GM21786 (cell line): ENCODE measurements around the gene RNGTT.
"Not testable (repeated sequence)": the region's sequence is repeated elsewhere in the genome, so short reads cannot be mapped to it uniquely, and the experiment has no call there.

Experiments used
- ATAC-seq: cut with Tn5 transposase; IDR thresholded peaks from one replicate; pipeline ENCODE4 v1.9.1; 2021; ENCODE audit not compliant: unreplicated experiment

The RNGTT gene

DNA sequence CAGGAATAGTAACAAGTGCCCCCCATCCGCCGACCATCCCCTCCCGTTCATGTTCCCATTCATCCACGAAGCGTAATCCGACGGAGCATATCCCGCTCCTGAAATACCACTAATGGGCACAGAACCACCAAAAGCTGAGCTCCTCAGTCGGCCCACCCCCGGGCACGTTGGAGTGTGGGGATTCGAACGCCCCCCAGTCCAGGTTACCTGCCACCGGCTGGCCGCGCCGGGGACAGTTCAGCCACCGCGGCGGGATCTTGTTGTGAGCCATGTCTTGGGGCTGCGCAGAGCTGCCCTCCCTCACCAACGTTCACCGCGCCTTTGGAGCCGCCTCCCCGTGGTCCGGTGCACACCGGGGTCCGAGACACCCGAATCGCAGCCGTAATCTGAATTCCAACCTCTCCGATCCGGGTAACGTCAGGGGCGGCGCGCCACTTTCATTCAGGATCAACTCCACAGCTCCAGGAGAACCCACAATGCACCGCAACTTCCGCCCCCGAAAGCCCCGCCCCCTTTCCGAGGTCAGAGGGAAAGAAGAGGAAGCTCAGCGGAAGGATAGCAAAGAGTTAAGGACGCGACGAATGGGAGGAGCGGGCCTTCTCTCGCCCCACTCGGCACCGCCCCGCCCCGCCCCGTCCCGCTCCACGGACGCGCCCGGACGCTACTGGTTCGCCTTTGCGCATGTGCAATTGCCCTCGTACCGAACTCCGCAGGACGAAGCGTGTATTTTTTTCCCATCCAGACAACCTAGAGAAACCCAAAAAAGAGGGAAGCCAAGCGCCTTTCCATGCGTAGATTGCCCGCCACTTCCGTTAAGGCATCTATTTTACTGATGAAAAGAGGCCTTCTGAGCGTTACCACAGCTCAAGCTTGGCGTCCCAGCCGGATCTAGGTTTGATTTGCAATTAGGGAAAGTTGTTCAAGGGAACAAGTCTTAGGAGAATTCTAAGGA is at the start of gene RNGTT:
Gene RNGTT, minus strand, starts transcription at position 480 of the 952 bp plus-strand sequence. Its CDS starts 209 bp downstream, at position 271.
- ATAC-seq = peak; percentile 99

DNA sequence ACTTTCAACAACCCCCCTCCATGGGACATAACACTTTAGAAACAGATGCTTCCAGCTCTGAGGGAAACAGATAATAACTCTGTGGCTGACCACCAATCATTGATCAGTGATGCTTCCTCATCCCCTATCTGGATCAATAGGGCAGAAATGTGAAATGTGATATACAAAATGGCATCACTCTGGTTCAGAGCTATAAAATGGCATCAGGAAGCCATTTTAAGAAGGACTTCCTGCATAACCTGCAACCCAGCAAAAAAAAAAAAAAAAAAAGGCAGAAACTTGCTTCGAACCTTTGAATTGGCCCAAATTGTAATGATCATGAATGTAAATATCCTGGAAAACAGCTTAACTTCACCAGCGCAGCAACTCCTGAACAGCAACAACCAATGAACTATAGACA is 48.0 kb upstream of the RNGTT start:
- ATAC-seq = no peak

DNA sequence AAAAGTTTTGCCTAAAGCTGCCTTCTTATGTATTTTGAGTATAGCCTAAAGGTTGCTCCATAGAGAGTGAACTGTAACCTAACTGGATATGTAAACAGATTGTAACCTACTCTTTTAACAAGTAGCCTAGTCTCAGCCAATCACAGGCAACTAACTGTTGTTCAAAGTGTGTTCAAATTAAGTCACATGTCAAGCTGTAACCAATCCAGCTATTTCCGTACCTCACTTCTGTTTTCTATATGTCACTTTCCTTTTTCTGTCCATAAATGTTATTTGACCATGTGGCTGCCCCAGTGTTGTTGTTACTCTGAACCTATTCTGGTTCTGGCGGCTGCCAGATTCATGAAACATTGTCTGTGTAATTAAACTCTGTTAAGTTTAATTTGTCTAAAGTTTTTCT is 47.4 kb upstream of the RNGTT start:
- no peak for ATAC-seq

DNA sequence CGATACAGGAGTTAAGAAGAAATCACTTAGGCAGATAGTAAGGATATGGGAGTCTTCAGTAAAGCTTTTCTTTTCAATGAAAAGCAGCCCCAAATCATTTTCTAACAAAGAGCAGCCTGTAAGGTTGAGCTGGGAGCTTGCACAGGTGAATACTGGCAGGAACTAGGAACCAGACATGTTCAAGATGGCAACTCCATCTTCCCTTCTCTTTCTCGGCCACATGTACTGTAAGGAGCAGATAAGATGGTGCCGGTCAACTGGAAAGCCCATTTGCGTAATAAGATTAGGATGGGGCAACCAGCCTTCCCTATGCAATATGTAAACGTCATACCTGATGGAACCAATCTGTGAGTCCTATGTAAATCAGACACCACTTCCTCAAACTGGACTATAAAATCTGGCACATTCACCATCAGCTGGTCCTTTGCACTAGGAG is 46.2 kb upstream of the RNGTT start:
- no peak for ATAC-seq

DNA sequence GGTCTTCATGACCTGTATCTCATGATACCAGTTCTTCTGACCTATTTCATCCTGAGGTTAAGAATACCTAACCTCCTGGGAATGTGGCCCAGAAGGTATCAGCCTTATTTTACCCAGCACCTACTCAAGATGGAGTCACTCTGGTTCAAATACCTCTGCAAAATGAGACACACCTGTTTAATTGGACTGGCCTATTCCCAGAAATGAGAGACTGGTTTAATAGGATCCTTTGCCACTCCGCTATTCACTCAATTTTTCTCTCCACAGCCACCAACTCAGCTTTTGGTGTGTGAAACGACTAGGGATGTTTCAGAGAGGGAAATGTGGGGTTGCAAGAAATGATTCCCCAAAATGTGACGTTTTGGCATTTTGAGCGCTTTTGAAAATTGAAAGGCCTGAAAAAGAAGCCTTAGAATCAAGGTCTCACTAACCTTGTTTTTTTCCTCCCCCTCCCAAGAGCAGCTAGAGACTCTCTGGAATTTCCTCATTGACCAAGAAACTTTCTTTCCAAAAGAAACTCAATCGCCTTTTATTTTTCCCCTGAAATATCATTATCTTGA is 45.5 kb upstream of the RNGTT start:
- ATAC-seq = no peak

DNA sequence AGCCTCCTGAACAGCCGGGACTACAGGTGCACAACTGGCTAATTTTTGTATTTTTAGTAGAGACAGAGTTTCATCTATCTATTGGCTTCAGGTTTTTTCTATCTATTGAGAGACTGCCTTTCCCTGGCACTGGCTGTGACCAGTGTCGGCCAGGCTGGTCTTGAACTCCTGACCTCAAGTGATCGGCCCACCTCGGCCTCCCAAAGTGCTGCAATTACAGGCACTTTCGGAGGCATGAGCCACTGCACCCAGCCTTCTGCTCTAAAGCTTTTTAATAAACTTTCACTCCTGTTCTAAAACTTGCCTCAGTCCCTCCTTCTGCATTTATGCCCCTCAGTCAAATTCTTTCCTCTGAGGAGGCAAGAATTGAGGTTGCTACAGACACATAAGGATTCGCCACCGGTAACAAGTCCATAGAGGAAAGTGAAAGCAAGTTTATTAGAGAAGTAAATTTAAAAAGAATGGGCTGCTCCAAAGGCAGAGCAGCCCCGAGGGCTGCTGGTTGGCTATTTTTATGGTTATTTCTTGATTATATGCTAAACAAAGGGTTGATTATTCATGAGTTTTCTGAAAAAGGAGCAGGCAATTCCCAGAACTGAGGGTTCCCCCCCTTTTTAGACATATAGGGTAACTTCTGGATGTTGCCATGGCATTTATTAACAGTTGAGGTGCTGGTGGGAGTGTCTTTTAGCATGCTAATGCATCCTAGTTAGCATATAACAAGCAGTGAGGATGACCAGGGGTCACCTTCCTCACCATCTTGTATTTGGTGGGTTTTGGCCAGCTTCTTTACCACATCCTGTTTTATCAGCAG is 44.8 kb upstream of the RNGTT start:
- ATAC-seq = no peak

DNA sequence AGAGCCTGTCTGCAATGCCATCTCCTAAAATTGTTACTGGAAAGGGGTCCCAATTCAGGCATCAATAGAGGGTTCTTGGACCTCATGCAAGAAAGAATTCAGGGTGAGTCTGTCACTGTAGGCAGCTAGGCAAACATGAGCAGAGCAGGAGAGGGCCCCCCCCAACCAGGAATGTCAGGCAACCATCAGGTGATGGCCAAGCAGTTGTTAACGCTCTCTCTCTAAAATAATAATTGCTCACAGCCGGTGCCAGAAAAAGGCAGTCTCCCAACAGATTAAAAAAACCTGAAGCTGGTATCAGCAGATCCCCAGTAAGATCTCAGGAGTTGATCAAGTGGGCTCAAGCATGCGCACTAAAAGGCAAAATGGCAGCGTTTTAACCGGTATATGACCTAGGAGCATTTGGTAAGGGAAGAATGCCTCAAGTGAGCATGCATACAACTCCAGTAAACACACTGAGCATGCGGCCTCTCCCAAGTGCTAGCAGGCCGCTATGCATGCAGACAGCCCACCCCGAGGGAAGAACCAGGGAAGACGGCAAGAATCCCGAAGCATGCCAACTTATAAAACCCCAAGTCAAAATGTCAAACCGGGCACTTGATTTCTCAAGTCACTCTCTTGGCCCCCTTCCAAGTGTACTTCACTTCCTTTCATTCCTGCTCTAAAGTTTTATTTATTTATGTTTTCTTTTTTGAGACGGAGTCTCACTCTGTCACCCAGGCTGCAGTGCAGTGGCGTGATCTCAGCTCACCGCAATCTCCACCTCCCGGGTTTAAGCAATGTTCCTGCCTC is 44.0 kb upstream of the RNGTT start:
- ATAC-seq = no peak

DNA sequence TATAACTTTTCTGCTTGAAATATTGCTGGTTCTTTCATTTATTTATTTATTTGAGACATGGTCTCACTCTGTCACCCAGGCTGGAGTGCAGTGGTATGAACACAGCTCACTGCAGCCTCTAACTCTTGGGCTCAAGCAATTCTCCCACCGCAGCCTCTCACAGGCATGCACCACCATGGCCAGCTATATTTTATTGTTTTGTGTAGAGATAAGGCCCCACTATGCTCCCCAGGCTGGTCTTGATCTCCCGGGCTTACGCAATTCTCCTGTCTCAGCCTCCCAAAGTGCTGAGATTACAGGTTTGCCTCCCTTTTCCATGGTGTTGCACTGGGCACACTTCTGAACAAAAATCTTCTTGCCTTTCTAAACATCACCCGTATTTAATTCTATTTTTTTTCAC is 39.1 kb upstream of the RNGTT start:
- no peak for ATAC-seq

DNA sequence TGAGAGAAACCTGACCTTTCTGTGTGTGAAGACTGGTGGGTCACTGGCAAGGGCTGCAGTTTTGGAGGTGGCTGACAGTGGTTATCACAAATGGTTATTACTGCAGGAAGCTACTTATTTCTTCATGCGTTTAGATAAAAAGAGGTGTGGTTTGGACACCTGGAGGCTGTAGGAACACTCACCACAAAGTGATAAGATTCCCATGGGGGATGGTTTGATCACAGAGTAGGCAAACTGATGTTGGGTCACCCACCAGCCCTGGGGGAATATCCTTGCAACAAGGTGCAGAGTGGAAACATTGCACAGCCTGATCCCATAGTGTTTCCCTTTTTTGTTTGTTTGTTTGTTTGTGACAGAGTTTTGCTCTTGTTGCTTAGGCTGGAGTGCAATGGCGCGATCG is 33.9 kb upstream of the RNGTT start:
- ATAC-seq = no peak

DNA sequence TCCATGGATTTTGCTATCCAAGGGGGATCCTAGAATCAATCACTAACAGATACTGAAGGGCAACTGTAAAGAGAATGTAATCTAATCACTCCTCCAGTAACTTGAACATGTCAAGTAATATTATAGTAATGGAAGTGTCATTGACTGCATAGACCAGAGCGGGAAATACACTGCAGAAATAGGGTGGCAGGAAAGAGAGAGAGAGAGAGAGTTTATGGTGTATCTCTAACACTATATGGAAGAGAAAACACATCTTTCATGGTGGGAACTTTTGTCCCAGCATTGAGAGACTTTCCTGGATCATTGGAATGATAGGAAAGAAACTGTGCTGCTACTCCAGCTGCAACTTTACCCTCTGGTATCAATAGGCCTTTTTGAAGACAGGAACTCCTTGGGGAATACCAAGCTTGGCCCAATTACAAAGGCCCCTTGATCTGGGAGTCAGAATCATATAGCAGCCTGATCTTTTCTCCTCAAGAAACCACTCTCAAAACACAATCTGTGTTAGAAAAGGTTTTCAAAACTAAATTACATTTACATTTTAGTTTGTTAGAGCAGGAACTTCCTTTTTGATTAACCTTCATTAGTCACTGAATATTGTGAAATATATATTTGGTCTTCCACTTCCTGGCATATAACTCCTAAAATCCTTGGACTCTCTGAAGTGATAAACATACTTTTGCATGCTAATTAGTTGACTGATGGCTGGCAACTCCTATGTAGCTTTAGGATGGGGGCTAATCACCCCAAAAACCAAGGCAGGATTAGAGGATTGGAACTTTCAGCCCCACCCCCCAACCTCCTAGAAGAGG is 29.5 kb upstream of the RNGTT start:
- no peak for ATAC-seq

DNA sequence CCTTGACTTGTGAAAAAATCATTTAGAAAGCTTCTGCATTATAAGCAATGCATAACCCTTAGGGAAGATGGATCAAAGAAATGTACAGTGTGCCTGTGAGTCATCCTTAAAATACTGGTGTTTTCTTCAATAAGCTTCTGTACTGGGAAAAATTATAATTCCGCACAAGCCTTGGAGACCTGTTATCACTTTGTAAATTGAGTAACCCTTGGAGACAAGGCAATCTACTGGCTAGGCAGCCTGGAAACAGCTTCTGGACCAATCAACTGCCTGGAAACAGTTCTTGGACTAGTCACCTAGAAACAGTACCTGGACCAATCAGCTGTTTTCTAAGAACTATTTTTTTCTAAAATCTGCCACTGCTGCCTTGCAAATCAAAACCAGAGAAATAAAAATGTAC is 25.8 kb upstream of the RNGTT start:
- no peak for ATAC-seq

DNA sequence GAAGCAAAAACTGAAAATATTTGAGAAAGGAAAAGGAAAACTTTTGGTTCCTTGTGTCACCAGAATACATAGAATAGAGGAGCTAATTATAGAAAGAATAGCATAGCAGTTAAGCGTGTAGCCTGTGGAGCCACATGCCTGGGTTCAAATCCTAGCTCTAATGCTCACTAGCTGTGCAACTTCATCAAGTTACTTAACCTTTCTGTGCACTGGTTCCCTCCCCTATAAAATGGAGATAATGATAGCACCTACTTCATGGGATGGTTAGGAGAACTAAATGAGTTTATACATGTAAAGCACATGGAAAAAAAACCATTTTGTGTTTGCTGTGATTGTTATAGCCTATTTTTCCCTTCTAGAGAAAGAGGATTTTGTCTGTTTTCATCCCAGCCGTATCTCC is 24.5 kb upstream of the RNGTT start:
- ATAC-seq = no peak

DNA sequence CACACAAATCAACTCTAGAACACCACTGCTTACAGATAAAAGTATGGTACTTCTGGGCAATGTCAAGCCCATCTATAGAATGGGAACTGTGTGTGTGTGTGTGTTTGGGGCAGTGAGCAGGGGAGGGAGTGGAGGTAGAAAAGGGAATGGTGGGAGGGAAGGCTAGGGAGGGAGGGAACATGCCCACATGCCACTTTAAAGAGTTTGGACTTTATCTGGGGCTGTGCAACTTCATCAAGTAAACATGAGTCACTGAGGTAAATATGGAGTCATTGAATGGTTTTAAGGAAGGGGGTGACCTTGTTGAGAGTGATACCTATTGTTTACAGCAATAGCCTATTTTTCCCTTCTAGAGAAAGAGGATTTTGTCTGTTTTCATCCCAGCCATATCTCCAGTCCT is 22.5 kb upstream of the RNGTT start:
- ATAC-seq = no peak

DNA sequence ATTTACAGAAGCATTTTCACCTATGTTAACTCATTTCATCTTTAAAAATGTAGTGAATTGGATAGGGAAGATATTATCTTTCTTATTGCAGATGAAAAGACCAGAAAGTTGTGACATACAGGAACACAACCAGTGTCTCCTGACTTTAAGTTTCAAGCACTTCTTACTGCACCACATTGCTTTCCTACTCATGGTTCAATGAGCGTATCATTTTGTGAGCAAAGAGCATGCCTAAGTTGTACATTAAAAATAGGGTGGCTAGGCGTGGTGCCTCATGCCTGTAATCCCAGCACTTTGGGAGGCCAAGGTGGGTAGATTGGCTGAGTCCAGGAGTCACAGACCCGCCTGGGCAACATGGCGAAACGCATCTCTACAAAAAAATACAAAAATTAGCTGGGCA is 21.2 kb upstream of the RNGTT start:
- ATAC-seq = no peak

DNA sequence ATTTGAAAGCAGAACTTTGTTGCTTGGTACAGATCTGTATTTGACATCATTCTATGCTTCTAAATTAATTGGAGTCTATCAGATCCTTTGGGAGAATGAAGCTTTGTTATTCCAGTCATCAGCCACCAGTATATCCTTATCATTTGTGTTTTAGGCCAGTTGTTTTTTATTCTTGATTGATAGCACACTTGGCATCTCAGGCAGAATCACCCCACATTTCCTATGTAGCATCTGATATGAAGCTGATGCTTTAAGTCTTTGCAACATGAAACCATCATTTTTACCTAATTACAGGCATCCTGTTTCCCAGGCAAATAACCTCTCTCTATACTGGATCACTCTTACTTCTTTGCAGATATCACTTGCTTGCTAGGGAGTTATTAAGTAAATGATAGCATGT is 20.7 kb upstream of the RNGTT start:
- ATAC-seq = no peak

DNA sequence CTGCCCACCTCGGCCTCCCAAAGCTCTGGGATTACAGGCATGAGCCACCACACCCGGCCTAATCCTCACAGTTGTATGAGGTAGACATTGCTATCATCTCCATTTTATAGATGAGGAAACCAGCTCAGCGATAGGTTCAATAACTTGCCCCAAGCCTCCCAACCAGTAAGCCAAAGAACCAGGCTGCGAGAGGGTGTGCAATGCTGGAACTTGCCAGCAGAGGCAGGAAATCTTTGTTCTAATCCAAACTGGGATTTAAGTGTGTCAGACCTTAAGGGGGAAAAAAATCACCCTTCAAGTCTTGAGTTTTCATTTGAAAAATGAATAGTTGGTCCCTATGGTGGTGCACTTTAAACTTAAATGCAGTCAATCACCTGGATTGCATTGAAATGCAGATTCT is 20.1 kb upstream of the RNGTT start:
- no peak for ATAC-seq

DNA sequence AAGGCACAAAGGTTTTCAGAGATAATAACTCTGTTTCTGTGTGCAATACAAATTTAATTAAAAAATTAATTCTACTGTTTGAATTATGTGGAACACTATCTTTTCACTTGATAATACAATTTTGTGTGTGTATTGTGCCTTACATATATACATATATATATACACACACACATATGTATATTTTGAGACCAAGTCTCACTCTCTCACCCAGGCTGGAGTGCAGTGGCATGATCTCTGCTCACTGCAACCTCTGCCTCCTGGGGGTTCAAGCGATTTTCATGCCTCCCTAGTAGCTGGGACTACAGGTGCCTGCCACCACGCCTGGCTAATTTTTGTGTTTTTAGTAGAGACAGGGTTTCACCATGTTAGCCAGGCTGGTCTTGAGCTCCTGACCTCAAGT is 19.7 kb upstream of the RNGTT start:
- ATAC-seq = not testable (repeated sequence)

DNA sequence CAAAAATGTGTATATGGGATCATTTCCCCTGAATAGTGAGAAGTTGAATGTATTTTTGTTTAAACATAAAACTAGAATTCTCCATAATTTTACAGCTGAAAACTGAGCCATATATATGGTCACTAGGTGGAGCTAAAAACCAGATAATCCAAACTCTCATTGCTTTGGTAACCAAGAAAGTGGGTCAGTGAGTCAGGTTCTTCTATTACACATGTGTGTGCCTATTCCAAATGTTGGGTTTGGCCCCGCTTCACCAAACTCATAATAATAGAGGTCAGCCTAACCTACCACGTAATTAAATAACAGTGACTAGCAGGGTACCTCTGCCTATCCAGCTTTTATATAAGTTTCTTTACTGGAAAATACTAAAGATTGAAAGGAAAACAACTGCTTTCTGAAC is 19.3 kb upstream of the RNGTT start:
- no peak for ATAC-seq

DNA sequence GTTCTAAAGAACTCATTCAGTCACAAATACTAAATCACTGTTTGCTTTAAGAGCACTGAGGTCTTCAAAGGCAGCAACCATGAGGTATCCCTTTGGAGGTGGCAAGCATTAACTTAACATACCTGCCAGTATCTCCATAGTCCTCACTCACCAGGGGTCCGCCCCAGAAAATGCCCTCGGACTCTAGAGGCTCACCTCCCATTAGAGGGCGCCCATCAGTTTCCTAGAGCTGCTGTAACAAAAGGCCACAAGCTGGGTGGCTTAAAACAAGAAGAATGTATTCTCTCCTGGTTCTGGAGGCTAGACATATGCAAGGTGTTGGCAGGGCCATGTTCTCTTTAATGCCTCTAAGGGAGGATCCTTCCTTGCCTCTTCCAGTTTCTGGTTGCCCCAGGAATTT is 12.0 kb upstream of the RNGTT start:
- no peak for ATAC-seq
